Measurements from ENCODE around the gene NAALADL2. TPM values are rescaled to one million over a fixed set of nuclear protein-coding genes. Genes with fewer than 3 reads are reported as not detected.

The NAALADL2 gene
- total and polyA plus RNA-seq, 2 donors (not counting 3 experiments of a cell fraction or from before 2014, with no cell fraction given): 1.1 to 4.0 TPM

- ChIA-PET POLR2A (no interaction called here), CTCF (no interaction called here)
- H3K36me3 ChIP-seq (ENCODE audit: control insufficient read depth in 2 of 2, extremely low read depth in 1 of 2, insufficient read depth in 2 of 2, low read length in 2 of 2): no peaks in the 10 kb centered on the region
- no peak overlapping the region for H2AFZ ChIP-seq (ENCODE audit: low read depth, low read length)
- no peak overlapping the region for H3K4me2 ChIP-seq (ENCODE audit: insufficient read depth, low read length)
- no peak for DNase-seq (ENCODE audit: low read depth, low spot score)
- no peaks in the 10 kb centered on the region for H4K20me1 ChIP-seq (replicated peaks; ENCODE audit: control insufficient read depth, extremely low read depth, insufficient read depth, low read length)
- H3K27me3 ChIP-seq (ENCODE audit: control insufficient read depth in 2 of 2, insufficient read depth in 2 of 2, low read length in 2 of 2): no peaks in the 10 kb centered on the region
- H3K9ac ChIP-seq (replicated peaks; ENCODE audit: extremely low read depth, insufficient read depth, low read length): no peak overlapping the region
- H3K9me1 ChIP-seq (replicated peaks; ENCODE audit: control insufficient read depth, extremely low read depth, insufficient read depth, low read length): no peaks in the 10 kb centered on the region
- BruUV-seq (replicated peaks): no TSS peak
- TF ChIP-seq POLR2AphosphoS5 (IDR thresholded peaks at IDR 0.05; ENCODE audit: insufficient read depth, low read depth, low read length): no peak
- no peak for TF ChIP-seq CTCF (IDR thresholded peaks at IDR 0.05; ENCODE audit: extremely low read depth in 1 of 2, insufficient read depth in 1 of 2, low read depth in 1 of 2, low read length in 2 of 2)
- TF ChIP-seq JUN (IDR thresholded peaks at IDR 0.05; ENCODE audit: borderline replicate concordance, insufficient read depth, insufficient read length, low read depth): no peak
- TF ChIP-seq FOS (IDR thresholded peaks at IDR 0.05; ENCODE audit: borderline replicate concordance, insufficient read depth, low read length): no peak
- TF ChIP-seq GATA2 (IDR thresholded peaks at IDR 0.05; ENCODE audit: insufficient read depth, insufficient read length, low read depth, low read length): no peak
- no peak for TF ChIP-seq MYC (IDR thresholded peaks at IDR 0.05; ENCODE audit: low read depth, low read length)
- no peak for TF ChIP-seq POLR2A (IDR thresholded peaks at IDR 0.05; ENCODE audit: low read depth, low read length)
- TF ChIP-seq MAX (IDR thresholded peaks at IDR 0.05; ENCODE audit: insufficient read depth, insufficient read length): no peak
- no peak for TF ChIP-seq EZH2 (IDR thresholded peaks at IDR 0.05; ENCODE audit: borderline replicate concordance, low read depth, low read length, severe bottlenecking)
- FAIRE-seq: no peak
- no peak overlapping the region for H3K4me3 ChIP-seq (replicated peaks in 1 of 3; ENCODE audit: insufficient read depth in 1 of 3, low read depth in 1 of 3, low read length in 3 of 3)
- H3K9me3 ChIP-seq (replicated peaks; ENCODE audit: control insufficient read depth, insufficient read depth, low read length): no peaks in the 10 kb centered on the region
- no peaks in the 10 kb centered on the region for H3K79me2 ChIP-seq (ENCODE audit: control insufficient read depth, insufficient read depth, low read length)
- dilution Hi-C loops (cut with MboI; ENCODE audit: extremely low pct_ligation_motif_present, low sequenced_read_pairs) (no loop called here), intact Hi-C loops (cut with micrococcal nuclease) (no loop called here)
- no peaks in the 10 kb centered on the region for H3K4me1 ChIP-seq (ENCODE audit: control insufficient read depth, extremely low read depth, insufficient read depth, low read length)
- H3K27ac ChIP-seq (ENCODE audit: insufficient read depth, low read depth, low read length): no peak overlapping the region
Observed at GRCh38 chr3:174846055-174846454, 13.1 kb upstream of the NAALADL2 start.

All from endothelial cell of umbilical vein (primary cell).